Activated CD4-positive, alpha-beta T cell treated with anti-CD3 and anti-CD28 coated beads for 48 hours (primary cell): ENCODE data around the gene SIK1.
"Not testable (repeated sequence)": the region's sequence is repeated elsewhere in the genome, so short reads cannot be mapped to it uniquely, and the experiment has no call there.

ENCODE experiments used
- DNase-seq: peaks from one replicate; pipeline ENCODE4 v3.0.0-alpha.2; 2020

SIK1 gene

GRCh38 chr21:43439316-43440075, 12.6 kb upstream of the SIK1 start:
- not testable (repeated sequence) for DNase-seq

GRCh38 chr21:43436272-43436671, 9.3 kb upstream of the SIK1 start:
- DNase-seq = not testable (repeated sequence)

- not testable (repeated sequence) for DNase-seq
Observed at GRCh38 chr21:43433340-43434136, 6.6 kb upstream of the SIK1 start.

GRCh38 chr21:43430830-43431416, 4.0 kb upstream of the SIK1 start:
- not testable (repeated sequence) for DNase-seq

GRCh38 chr21:43428964-43429363, 2.0 kb upstream of the SIK1 start:
- not testable (repeated sequence) for DNase-seq

GRCh38 chr21:43427242-43427559, 270 bp upstream of the SIK1 start:
- DNase-seq = not testable (repeated sequence)

- not testable (repeated sequence) for DNase-seq
Observed at GRCh38 chr21:43426004-43426403, 927 bp downstream of the SIK1 start.

- not testable (repeated sequence) for DNase-seq
Observed at GRCh38 chr21:43419475-43419874, 7.5 kb downstream of the SIK1 start.

- DNase-seq = not testable (repeated sequence)
Observed at GRCh38 chr21:43414576-43414975, 12.4 kb downstream of the SIK1 start.

GRCh38 chr21:43412020-43412788, 14.7 kb downstream of the SIK1 start:
- not testable (repeated sequence) for DNase-seq

- DNase-seq = not testable (repeated sequence)
Observed at GRCh38 chr21:43410456-43411068, 16.4 kb downstream of the SIK1 start.

GRCh38 chr21:43407139-43407538, 19.8 kb downstream of the SIK1 start:
- DNase-seq = not testable (repeated sequence)

- DNase-seq = not testable (repeated sequence)
Observed at GRCh38 chr21:43404450-43404849, 22.5 kb downstream of the SIK1 start.

GRCh38 chr21:43403651-43404430, 23.1 kb downstream of the SIK1 start:
- DNase-seq = not testable (repeated sequence)

GRCh38 chr21:43401125-43401524, 25.8 kb downstream of the SIK1 start:
- DNase-seq = not testable (repeated sequence)

GRCh38 chr21:43399595-43400015, 27.3 kb downstream of the SIK1 start:
- DNase-seq = not testable (repeated sequence)

- DNase-seq = not testable (repeated sequence)
Observed at GRCh38 chr21:43399136-43399535, 27.8 kb downstream of the SIK1 start.

GRCh38 chr21:43398533-43398932, 28.4 kb downstream of the SIK1 start:
- DNase-seq = not testable (repeated sequence)

- not testable (repeated sequence) for DNase-seq
Observed at GRCh38 chr21:43398000-43398399, 28.9 kb downstream of the SIK1 start.

- DNase-seq = not testable (repeated sequence)
Observed at GRCh38 chr21:43397439-43397808, 29.5 kb downstream of the SIK1 start.

GRCh38 chr21:43396788-43397438, 30.0 kb downstream of the SIK1 start:
- not testable (repeated sequence) for DNase-seq
